Spleen (tissue), 11 donors: ENCODE data around the gene ATP1A3. TPM values are rescaled to one million over a fixed set of nuclear protein-coding genes. Genes with fewer than 3 reads are reported as not detected.

ENCODE experiments used
- DNase-seq: peaks from one replicate; pipeline ENCODE4 v3.0.0-alpha.2; 2020
- H3K27ac ChIP-seq, 8 donors: fragments of 200-600 bp; sonication (generic) in 7 of 8; 1 replicate in 4 of 8; 2 replicates in 4 of 8; pipeline versions ENCODE4 v1.5.0 to v1.8.0; 2016 to 2021; ENCODE audit warnings: inconsistent platforms in 4 of 8, mild to moderate bottlenecking in 4 of 8, moderate library complexity in 1 of 8
- H3K27me3 ChIP-seq, 7 donors: fragments of 200-600 bp; sonication (generic) in 6 of 7; replicated peaks in 1 of 7; 1 replicate in 4 of 7; 2 replicates in 3 of 7; pipeline versions ENCODE4 v1.5.0 to v1.8.0; 2016 to 2021; ENCODE audit warnings: inconsistent platforms in 3 of 7, mild to moderate bottlenecking in 1 of 7
- H3K36me3 ChIP-seq, 6 donors: fragments of 200-600 bp; sonication (generic) in 5 of 6; 1 replicate in 4 of 6; 2 replicates in 2 of 6; pipeline versions ENCODE4 v1.5.0 to v1.8.0; 2016 to 2021; ENCODE audit warnings: inconsistent platforms in 2 of 6
- H3K4me1 ChIP-seq, 6 donors: fragments of 200-600 bp; sonication (generic) in 5 of 6; 1 replicate in 3 of 6; 2 replicates in 3 of 6; pipeline versions ENCODE4 v1.5.0 to v1.8.0; 2016 to 2021; ENCODE audit warnings: inconsistent platforms in 3 of 6
- H3K4me3 ChIP-seq, 8 donors: fragments of 200-600 bp; sonication (generic) in 7 of 8; 1 replicate in 4 of 8; 2 replicates in 4 of 8; pipeline versions ENCODE4 v1.5.0 to v1.8.0; 2016 to 2021; ENCODE audit warnings: inconsistent platforms in 4 of 8, mild to moderate bottlenecking in 4 of 8, moderate library complexity in 2 of 8
- H3K9me3 ChIP-seq, 8 donors: fragments of 200-600 bp; sonication (generic) in 7 of 8; 1 replicate in 4 of 8; 2 replicates in 4 of 8; pipeline versions ENCODE4 v1.5.0 to v1.8.0; 2016 to 2021; ENCODE audit warnings: inconsistent platforms in 4 of 8
- POLR2A ChIP-seq, 3 donors: fragments of 450-650 bp; IDR thresholded peaks; one replicate each; pipeline ENCODE4 v1.5.1; 2017; ENCODE audit warnings: antibody characterized with exemption in 3 of 3, mild to moderate bottlenecking in 1 of 3
- POLR2AphosphoS5 ChIP-seq, 3 donors: sonication (generic); formaldehyde crosslinking; IDR thresholded peaks; one replicate each; pipeline ENCODE4 v1.5.1; 2017; ENCODE audit warnings: antibody characterized with exemption in 3 of 3
- WGBS, 5 donors: extraction: QIAGEN DNeasy Blood & Tissue Kit in 3 of 5; methylation state at CpG; one replicate each; pipeline versions ENCODE4 v1.1.5 to v1.1.7; 2013 to 2018; 5-methylcytosine and 5-hydroxymethylcytosine counted together
- intact Hi-C: fragments of 100-400 bp; cut with DNase I; formaldehyde crosslinking; loops from one replicate; pipeline ENCODE4 v1.15.0; 2023; ENCODE audit warnings: low total_unique reads
- polyA plus RNA-seq, 3 donors: library from polyadenylated mRNA; stranded (reverse); fragments of 200-250 nt; gene quantifications; one replicate each; pipeline ENCODE4 v1.2.1, GENCODE V29; 2013
- total RNA-seq, 7 donors: library from RNA; depleted of rRNA in 3 of 7; stranded (reverse); fragments of >200 nt in 3 of 7; fragmentation: NEBNext Ultra II Directional in 4 of 7; extraction: Animal tissue kit (Norgen Biotek cat#: 25700) in 4 of 7; gene quantifications; one replicate each; pipeline versions ENCODE4 v1.1.0 to v1.2.1, GENCODE V29; 2016 to 2021
- TF ChIP-seq, protein P1 (sequence below), 11 experiments: fragments of 200-600 bp in 7 of 11; fragments of 450-650 bp in 4 of 11; sonication (generic) in 4 of 11; IDR thresholded peaks in 8 of 11; conservative IDR thresholded peaks in 3 of 11; 1 replicate in 7 of 11; 2 replicates in 4 of 11; pipeline versions ENCODE4 v1.4.0 to v1.8.0; 2016 to 2021; ENCODE audit warnings: antibody characterized with exemption in 11 of 11, inconsistent platforms in 4 of 11, mild to moderate bottlenecking in 1 of 11
- donor health status: healthy with polysubstance abuse.
- donor health status: DM: no; HTN: no; CAD: no; lungs with moderate emphysema.
- donor health status: DM: no; HTN: no; CAD: no.
- donor health status: Bipolar disorder and iron deficiency.
- donor health status: healthy.
- donor health status: DM: no; HTN: no; CAD: no.
- donor health status: DM: yes; HTN: yes; CAD: no.

ATP1A3 gene
- total and polyA plus RNA-seq, 10 donors: 0.39 to 2.2 (median 1.2) TPM

DNA sequence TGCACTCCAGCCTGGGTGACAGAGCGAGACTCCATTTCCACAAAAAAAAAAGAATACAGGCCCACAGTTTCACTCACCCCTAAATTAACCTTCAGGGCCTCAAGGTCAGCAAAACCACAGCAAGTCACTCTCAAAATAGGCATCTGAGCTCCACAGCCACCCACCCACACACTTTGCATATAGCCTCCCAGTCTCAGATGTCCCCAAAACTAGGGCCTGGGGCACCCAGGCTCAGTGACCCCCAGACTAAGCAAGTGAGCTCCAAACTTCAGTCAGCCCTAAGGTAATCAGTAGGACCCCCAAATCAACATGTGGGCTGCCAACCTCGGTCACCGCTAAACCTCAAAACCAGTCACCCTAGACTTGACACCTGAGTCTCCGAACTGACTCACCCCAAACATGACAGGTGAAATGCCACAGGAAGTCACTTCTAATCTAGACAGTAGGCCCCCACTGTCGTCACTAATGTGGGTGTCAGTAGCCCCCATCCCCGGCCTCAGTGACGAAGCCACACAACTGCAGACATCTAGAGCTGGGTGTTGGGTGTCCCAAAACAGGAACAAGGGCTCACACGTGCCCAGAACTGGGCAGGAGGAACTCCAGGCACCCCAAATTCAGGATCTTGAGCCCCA is 48.8 kb downstream of the ATP1A3 start:
- intact Hi-C loops: loop anchor here (5.0 kb wide), 1 partner anchor 73 kb away; no protein-coding TSS in a partner anchor
- TF ChIP-seq POLR2AphosphoS5 (IDR thresholded peaks at IDR 0.05) (peak in 2 of 3 donors; percentile 67 to 82), POLR2A (IDR thresholded peaks at IDR 0.05) (no peak)
- TF ChIP-seq, protein P1, sequence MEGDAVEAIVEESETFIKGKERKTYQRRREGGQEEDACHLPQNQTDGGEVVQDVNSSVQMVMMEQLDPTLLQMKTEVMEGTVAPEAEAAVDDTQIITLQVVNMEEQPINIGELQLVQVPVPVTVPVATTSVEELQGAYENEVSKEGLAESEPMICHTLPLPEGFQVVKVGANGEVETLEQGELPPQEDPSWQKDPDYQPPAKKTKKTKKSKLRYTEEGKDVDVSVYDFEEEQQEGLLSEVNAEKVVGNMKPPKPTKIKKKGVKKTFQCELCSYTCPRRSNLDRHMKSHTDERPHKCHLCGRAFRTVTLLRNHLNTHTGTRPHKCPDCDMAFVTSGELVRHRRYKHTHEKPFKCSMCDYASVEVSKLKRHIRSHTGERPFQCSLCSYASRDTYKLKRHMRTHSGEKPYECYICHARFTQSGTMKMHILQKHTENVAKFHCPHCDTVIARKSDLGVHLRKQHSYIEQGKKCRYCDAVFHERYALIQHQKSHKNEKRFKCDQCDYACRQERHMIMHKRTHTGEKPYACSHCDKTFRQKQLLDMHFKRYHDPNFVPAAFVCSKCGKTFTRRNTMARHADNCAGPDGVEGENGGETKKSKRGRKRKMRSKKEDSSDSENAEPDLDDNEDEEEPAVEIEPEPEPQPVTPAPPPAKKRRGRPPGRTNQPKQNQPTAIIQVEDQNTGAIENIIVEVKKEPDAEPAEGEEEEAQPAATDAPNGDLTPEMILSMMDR (IDR thresholded peaks at IDR 0.05 in 8 of 11, conservative IDR thresholded peaks at IDR 0.05 in 3 of 11): no peak
- Histone ChIP-seq H3K27me3 (peaks cover 0 to 15% (median 11%) of the 10 kb centered on the region in 7 donors), H3K36me3 (no peaks in the 10 kb centered on the region), H3K9me3 (no peaks in the 10 kb centered on the region), H3K4me1 (peaks cover 14 to 62% (median 43%) of the 10 kb centered on the region in 6 donors), H3K27ac (peak overlapping the region; percentile 60 to 88 (median 76)), H3K4me3 (peak overlapping the region in 1 of 8 donors; percentile 24)
- DNase-seq: peak; percentile 93
- WGBS, 5 donors: 29 to 51% (median 41%) methylated on average over 7 to 8 of the region's 8 CpGs

DNA sequence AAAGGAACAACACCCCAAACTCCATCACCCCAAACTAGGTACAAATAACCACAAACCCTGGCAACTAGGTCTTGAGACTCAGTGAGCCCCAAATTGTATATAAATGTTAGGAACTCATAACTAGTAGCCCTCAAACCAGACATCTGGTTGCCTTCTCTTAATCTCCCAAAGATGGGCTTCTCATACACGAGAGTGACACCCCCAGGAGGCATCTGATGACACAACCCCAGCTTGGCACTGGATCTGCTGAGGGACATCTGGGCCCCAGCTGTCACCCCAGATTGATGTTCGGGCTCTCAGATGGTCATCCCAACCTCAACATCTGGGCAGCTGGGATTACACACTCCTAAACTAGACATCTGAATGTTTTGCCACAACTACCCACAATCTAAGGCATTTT is 49.7 kb downstream of the ATP1A3 start:
- TF ChIP-seq, protein P1 (IDR thresholded peaks at IDR 0.05 in 8 of 11, conservative IDR thresholded peaks at IDR 0.05 in 3 of 11): no peak
- TF ChIP-seq POLR2A (IDR thresholded peaks at IDR 0.05) (no peak), POLR2AphosphoS5 (IDR thresholded peaks at IDR 0.05) (no peak)
- WGBS, 5 donors: 55 to 68% (median 61%) methylated on average over 2 of the region's 2 CpGs
- H3K27me3 ChIP-seq: peaks cover 0 to 23% (median 18%) of the 10 kb centered on the region in 7 donors
- intact Hi-C loops: no loop called here
- no peaks in the 10 kb centered on the region for H3K36me3 ChIP-seq
- peak overlapping the region; percentile 60 to 88 (median 76) for H3K27ac ChIP-seq
- peak; percentile 63 for DNase-seq
- peaks cover 17 to 70% (median 50%) of the 10 kb centered on the region in 6 donors for H3K4me1 ChIP-seq
- H3K9me3 ChIP-seq: no peaks in the 10 kb centered on the region
- H3K4me3 ChIP-seq: no peak overlapping the region

DNA sequence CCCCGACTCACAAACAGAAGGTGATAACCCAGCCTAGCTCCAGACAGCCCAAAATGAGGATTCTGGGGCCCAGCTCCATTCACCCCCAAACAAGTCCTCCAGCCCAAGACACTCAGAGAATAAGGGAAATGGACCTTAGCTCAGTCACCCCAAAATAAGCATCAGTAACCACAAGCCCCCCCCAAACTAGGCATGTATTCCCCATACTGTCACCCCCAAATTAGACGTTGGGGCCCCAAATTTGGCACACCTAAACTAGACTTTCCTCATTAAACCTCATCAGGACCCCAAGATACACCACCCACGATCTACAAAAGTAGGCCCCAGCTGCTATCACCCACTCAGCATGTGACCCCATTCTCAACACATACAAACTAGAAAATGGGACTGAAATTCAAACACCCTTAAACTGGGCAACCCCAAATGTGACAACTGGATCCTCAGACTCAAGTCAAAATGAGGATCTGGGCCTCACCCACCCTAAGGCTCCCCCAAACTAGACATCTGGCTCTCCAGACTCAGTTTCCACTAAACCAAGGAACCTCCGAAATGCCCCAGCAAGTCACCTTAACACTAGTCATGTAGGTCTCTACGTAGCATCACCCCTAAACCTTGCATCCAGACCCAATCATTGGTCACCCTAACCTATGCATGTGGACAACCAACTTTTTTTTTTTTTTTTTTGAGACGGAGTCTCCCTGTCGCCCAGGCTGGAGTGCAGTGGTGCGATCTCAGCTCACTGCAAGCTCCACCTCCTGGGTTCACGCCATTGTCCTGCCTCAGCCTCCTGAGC is 52.4 kb downstream of the ATP1A3 start:
- WGBS, 5 donors: 75 to 89% (median 84%) methylated on average over 8 to 9 of the region's 9 CpGs
- DNase-seq: no peak
- Histone ChIP-seq H3K27me3 (peaks cover 0 to 38% (median 18%) of the 10 kb centered on the region in 7 donors), H3K36me3 (no peaks in the 10 kb centered on the region), H3K4me1 (peaks cover 14 to 78% (median 50%) of the 10 kb centered on the region in 6 donors), H3K9me3 (no peaks in the 10 kb centered on the region), H3K27ac (peak overlapping the region in 3 of 8 donors; percentile 65 to 84 (median 77)), H3K4me3 (no peak overlapping the region)
- TF ChIP-seq, protein P1 (IDR thresholded peaks at IDR 0.05 in 8 of 11, conservative IDR thresholded peaks at IDR 0.05 in 3 of 11): no peak
- TF ChIP-seq POLR2A (IDR thresholded peaks at IDR 0.05) (no peak), POLR2AphosphoS5 (IDR thresholded peaks at IDR 0.05) (no peak)
- intact Hi-C loops: no loop called here
